Esophagus squamous epithelium (tissue), 4 donors: Measurements from ENCODE around the gene ATP8A1.

ENCODE experiments used
- CTCF ChIP-seq, 6 experiments: fragments of 450-650 bp in 4 of 6; fragments of 200-600 bp in 2 of 6; sonication (generic) in 2 of 6; IDR thresholded peaks; one replicate each; pipeline ENCODE4 v1.5.1; 2016 to 2019; ENCODE audit warnings: antibody characterized with exemption in 6 of 6, mild to moderate bottlenecking in 4 of 6, moderate library complexity in 4 of 6
- POLR2A ChIP-seq, 4 donors: fragments of 450-650 bp; IDR thresholded peaks; one replicate each; pipeline ENCODE4 v1.6.1; 2017; ENCODE audit warnings: antibody characterized with exemption in 4 of 4, mild to moderate bottlenecking in 4 of 4, moderate library complexity in 3 of 4

- TF ChIP-seq CTCF (IDR thresholded peaks at IDR 0.05) (no peak), POLR2A (IDR thresholded peaks at IDR 0.05) (no peak)
These were observed 172.3 kb downstream of the ATP8A1 start for GRCh38 chr4:42484630-42485029.
